Stimulated activated CD8-positive, alpha-beta memory T cell treated with anti-CD3 and anti-CD28 coated beads, Interleukin-2, amount 100 ng/mL, for 1 hour (primary cell): ENCODE measurements around the gene RASSF10.

ENCODE experiments used
- DNase-seq, 2 donors: peaks; one replicate each; pipeline ENCODE4 v3.0.0-alpha.2; 2020; ENCODE audit warnings: low read depth in 2 of 2

The RASSF10 gene

DNA sequence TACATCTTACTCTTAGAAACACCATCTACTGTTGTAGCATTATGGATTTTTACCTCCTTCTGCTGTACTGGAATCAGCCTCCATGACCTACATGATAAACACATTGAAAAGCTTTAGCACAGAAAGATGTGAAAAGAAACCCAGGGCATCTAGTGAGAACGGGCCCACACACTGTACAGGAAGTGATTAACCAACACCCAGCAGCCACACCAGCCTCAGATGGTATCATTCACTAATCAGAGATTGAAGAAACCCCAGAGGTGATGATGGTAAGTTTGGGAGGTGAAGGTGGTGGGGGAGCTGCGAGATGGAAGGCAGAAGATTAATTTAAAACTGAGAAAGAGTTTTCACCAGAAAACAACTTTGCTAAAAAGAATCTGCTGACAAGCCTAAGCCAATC is 46.1 kb downstream of the RASSF10 start:
- DNase-seq = no peak

DNA sequence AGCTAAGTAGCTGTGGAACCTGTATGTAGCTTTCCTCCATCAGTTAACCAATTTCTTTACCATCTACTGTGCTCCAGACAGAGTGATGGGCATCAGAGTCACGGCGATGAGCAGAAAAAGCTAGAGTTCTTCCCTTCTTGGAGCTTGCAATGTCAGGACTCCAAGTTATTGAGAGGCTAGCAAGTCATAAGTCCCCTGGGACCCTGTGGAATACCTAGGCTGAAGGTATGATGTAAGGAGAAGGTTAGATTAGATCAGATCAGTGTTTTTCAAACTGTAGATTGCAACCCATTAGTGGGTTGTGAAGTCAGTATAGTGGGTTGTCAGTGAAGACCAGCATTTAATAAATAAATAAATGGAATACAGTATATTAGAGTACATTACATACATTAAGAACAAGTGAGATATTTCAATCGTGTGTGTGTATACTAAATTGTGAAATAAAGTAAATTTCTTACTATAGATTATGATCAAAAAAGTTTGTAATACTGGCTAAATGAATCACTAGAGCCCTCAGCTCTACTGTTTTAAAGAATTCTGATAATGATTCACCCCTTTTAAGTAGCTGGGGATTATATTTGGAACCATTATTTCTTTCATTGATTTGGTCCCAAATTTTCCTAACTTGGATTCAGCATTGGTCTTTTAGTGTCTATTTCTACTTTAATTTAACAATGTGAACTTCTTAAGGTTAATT is 52.3 kb downstream of the RASSF10 start:
- no peak for DNase-seq
